Astrocyte (in vitro differentiated cells and primary cell): ENCODE data around the gene UVRAG.

ENCODE experiments used
- CTCF ChIP-seq: IDR thresholded peaks from 2 replicates; pipeline ENCODE4 v1.5.1; 2011; ENCODE audit warnings: low read depth, mild to moderate bottlenecking, inconsistent platforms, low read length, moderate library complexity; ENCODE audit not compliant: insufficient read depth
- EZH2 ChIP-seq: IDR thresholded peaks from 2 replicates; pipeline ENCODE4 v1.6.1; 2012; ENCODE audit warnings: mild to moderate bottlenecking, low read length, inconsistent platforms; ENCODE audit not compliant: insufficient read depth

- TF ChIP-seq CTCF (no peak), EZH2 (no peak)
Observed at GRCh38 chr11:76073724-76074123, 258.7 kb downstream of the UVRAG start.
